Measurements from ENCODE around the gene KLF13. TPM values are rescaled to one million over a fixed set of nuclear protein-coding genes. Genes with fewer than 3 reads are reported as not detected.

KLF13 gene
- polyA plus RNA-seq, 1 donor (not counting 4 experiments of a cell fraction or from before 2014, with no cell fraction given): 66.7 TPM

- Histone ChIP-seq H3K79me2 (ENCODE audit: control insufficient read depth, insufficient read depth, low read length) (peaks cover 95% of the 10 kb centered on the region), H3K9me3 (ENCODE audit: control insufficient read depth, low read depth, low read length) (no peaks in the 10 kb centered on the region), H3K27ac (ENCODE audit: control insufficient read depth, insufficient read depth, low read length) (no peak overlapping the region), H3K36me3 (ENCODE audit: control insufficient read depth in 2 of 2, extremely low read depth in 1 of 2, insufficient read depth in 2 of 2, low read length in 2 of 2) (peaks cover 2 to 5% of the 10 kb centered on the region in 2 experiments), H4K20me1 (ENCODE audit: control insufficient read depth, extremely low read depth, insufficient read depth, low read length) (peaks cover 20% of the 10 kb centered on the region), H3K4me1 (ENCODE audit: control insufficient read depth, extremely low read depth, insufficient read depth, low read length) (peaks cover 37% of the 10 kb centered on the region), H3K27me3 (ENCODE audit: control insufficient read depth, extremely low read depth, insufficient read depth, low read length) (no peaks in the 10 kb centered on the region), H3K9ac (ENCODE audit: control insufficient read depth, extremely low read depth, insufficient read depth, low read length) (no peak overlapping the region), H2AFZ (ENCODE audit: control insufficient read depth, low read length) (no peak overlapping the region), H3K4me3 (ENCODE audit: control insufficient read depth in 2 of 3, extremely low read depth in 1 of 3, insufficient read depth in 2 of 3, low read depth in 1 of 3, low read length in 3 of 3) (no peak overlapping the region), H3K9me1 (ENCODE audit: control insufficient read depth, extremely low read depth, insufficient read depth, low read length) (peaks cover 19% of the 10 kb centered on the region), H3K4me2 (ENCODE audit: control insufficient read depth, extremely low read depth, insufficient read depth, low read depth, low read length) (no peak overlapping the region)
- no peak for DNase-seq (ENCODE audit: low read depth, low spot score)
- dilution Hi-C loops (cut with MboI; ENCODE audit: extremely low pct_ligation_motif_present, low sequenced_read_pairs): no loop called here
- no peak for FAIRE-seq
- no peak for TF ChIP-seq EZH2 (IDR thresholded peaks at IDR 0.05; ENCODE audit: low read length)
- TF ChIP-seq CTCF (optimal IDR thresholded peaks at IDR 0.05 in 1 of 3, IDR thresholded peaks at IDR 0.05 in 1 of 3, conservative IDR thresholded peaks at IDR 0.05 in 1 of 3; ENCODE audit: extremely low read depth in 1 of 3, insufficient read depth in 2 of 3, low read length in 3 of 3): no peak
These were observed 20.7 kb downstream of the KLF13 start for GRCh38 chr15:31347067-31347975.

- peaks cover 95% of the 10 kb centered on the region for H3K79me2 ChIP-seq (ENCODE audit: control insufficient read depth, insufficient read depth, low read length)
- no peak overlapping the region for H3K4me3 ChIP-seq (ENCODE audit: control insufficient read depth in 2 of 3, extremely low read depth in 1 of 3, insufficient read depth in 2 of 3, low read depth in 1 of 3, low read length in 3 of 3)
- H2AFZ ChIP-seq (ENCODE audit: control insufficient read depth, low read length): no peak overlapping the region
- H3K4me2 ChIP-seq (ENCODE audit: control insufficient read depth, extremely low read depth, insufficient read depth, low read depth, low read length): no peak overlapping the region
- dilution Hi-C loops (cut with MboI; ENCODE audit: extremely low pct_ligation_motif_present, low sequenced_read_pairs): no loop called here
- peaks cover 0 to 2% of the 10 kb centered on the region in 2 experiments for H3K36me3 ChIP-seq (ENCODE audit: control insufficient read depth in 2 of 2, extremely low read depth in 1 of 2, insufficient read depth in 2 of 2, low read length in 2 of 2)
- FAIRE-seq (no peak), DNase-seq (ENCODE audit: low read depth, low spot score) (no peak)
- peaks cover 15% of the 10 kb centered on the region for H4K20me1 ChIP-seq (ENCODE audit: control insufficient read depth, extremely low read depth, insufficient read depth, low read length)
- no peak for TF ChIP-seq EZH2 (IDR thresholded peaks at IDR 0.05; ENCODE audit: low read length)
- no peak for TF ChIP-seq CTCF (optimal IDR thresholded peaks at IDR 0.05 in 1 of 3, IDR thresholded peaks at IDR 0.05 in 1 of 3, conservative IDR thresholded peaks at IDR 0.05 in 1 of 3; ENCODE audit: extremely low read depth in 1 of 3, insufficient read depth in 2 of 3, low read length in 3 of 3)
- H3K27me3 ChIP-seq (ENCODE audit: control insufficient read depth, extremely low read depth, insufficient read depth, low read length): no peaks in the 10 kb centered on the region
- H3K9me3 ChIP-seq (ENCODE audit: control insufficient read depth, low read depth, low read length): no peaks in the 10 kb centered on the region
- H3K9me1 ChIP-seq (ENCODE audit: control insufficient read depth, extremely low read depth, insufficient read depth, low read length): peaks cover 20% of the 10 kb centered on the region
- H3K4me1 ChIP-seq (ENCODE audit: control insufficient read depth, extremely low read depth, insufficient read depth, low read length): peaks cover 45% of the 10 kb centered on the region
- H3K9ac ChIP-seq (ENCODE audit: control insufficient read depth, extremely low read depth, insufficient read depth, low read length): no peak overlapping the region
- no peak overlapping the region for H3K27ac ChIP-seq (ENCODE audit: control insufficient read depth, insufficient read depth, low read length)
These were observed 21.6 kb downstream of the KLF13 start for GRCh38 chr15:31347981-31348803.
